Fibroblast of lung (primary cell): Measurements from ENCODE around the gene JUP. TPM values are rescaled to one million over a fixed set of nuclear protein-coding genes. Genes with fewer than 3 reads are reported as not detected.

Source experiments
- DNase-seq, 2 donors: peaks; one replicate each; pipeline versions ENCODE4 v3.0.0 to v3.0.0-alpha.2; 2010; ENCODE audit warnings: low read depth in 2 of 2
- H2AFZ ChIP-seq: 2 replicates; pipeline ENCODE4 v1.5.1; 2012; ENCODE audit warnings: low read length, control low read depth, inconsistent platforms
- H3K27ac ChIP-seq: 2 replicates; pipeline ENCODE4 v1.5.1; 2011; ENCODE audit warnings: low read length, control low read depth; ENCODE audit not compliant: insufficient read depth
- H3K27me3 ChIP-seq: 2 replicates; pipeline ENCODE4 v1.5.1; 2011; ENCODE audit warnings: mild to moderate bottlenecking, low read length; ENCODE audit not compliant: control insufficient read depth, insufficient read depth
- H3K36me3 ChIP-seq: 2 replicates; pipeline ENCODE4 v1.5.1; 2011; ENCODE audit warnings: low read length; ENCODE audit not compliant: control insufficient read depth, insufficient read depth
- H3K4me1 ChIP-seq: 2 replicates; pipeline ENCODE4 v1.5.1; 2011; ENCODE audit warnings: low read length; ENCODE audit not compliant: control insufficient read depth, insufficient read depth; ENCODE audit errors: extremely low read depth
- H3K4me2 ChIP-seq: 2 replicates; pipeline ENCODE4 v1.5.1; 2011; ENCODE audit warnings: low read length, control low read depth; ENCODE audit not compliant: insufficient read depth; ENCODE audit errors: extremely low read depth
- H3K4me3 ChIP-seq, 4 experiments: fragments of 200-600 bp in 1 of 4; sonication (generic) in 1 of 4; replicated peaks in 1 of 4; 2 replicates each; pipeline ENCODE4 v1.5.1; 2011 to 2016; ENCODE audit warnings: low read length in 4 of 4, low read depth in 3 of 4, mild to moderate bottlenecking in 3 of 4, control low read depth in 2 of 4, inconsistent platforms in 1 of 4, mixed read lengths in 1 of 4; ENCODE audit not compliant: insufficient read depth in 1 of 4; ENCODE audit errors: control extremely low read depth in 1 of 4
- H3K79me2 ChIP-seq: 2 replicates; pipeline ENCODE4 v1.5.1; 2012; ENCODE audit warnings: mild to moderate bottlenecking, low read length, inconsistent platforms; ENCODE audit not compliant: control insufficient read depth, insufficient read depth
- H3K9ac ChIP-seq: 2 replicates; pipeline ENCODE4 v1.5.1; 2011; ENCODE audit warnings: mild to moderate bottlenecking, low read length, control low read depth; ENCODE audit not compliant: insufficient read depth
- H3K9me3 ChIP-seq: 2 replicates; pipeline ENCODE4 v1.5.1; 2012; ENCODE audit warnings: low read depth, low read length; ENCODE audit not compliant: control insufficient read depth, insufficient read depth
- H4K20me1 ChIP-seq: 2 replicates; pipeline ENCODE4 v1.5.1; 2011; ENCODE audit warnings: low read length; ENCODE audit not compliant: control insufficient read depth, insufficient read depth; ENCODE audit errors: extremely low read depth
- CTCF ChIP-seq, 2 donors: IDR thresholded peaks in 1 of 2; conservative IDR thresholded peaks in 1 of 2; 1 replicate in 1 of 2; 2 replicates in 1 of 2; pipeline ENCODE4 v1.5.1; 2011 to 2012; ENCODE audit warnings: low read length in 2 of 2, control low read depth in 1 of 2, inconsistent platforms in 1 of 2, low read depth in 1 of 2, mild to moderate bottlenecking in 1 of 2
- EZH2 ChIP-seq: IDR thresholded peaks from 2 replicates; pipeline ENCODE4 v1.5.1; 2012; ENCODE audit warnings: low read length, control low read depth, mild to moderate bottlenecking; ENCODE audit errors: missing control alignments
- polyA plus RNA-seq, 2 donors: library from polyadenylated mRNA; depleted of rRNA in 1 of 2; stranded (reverse) in 1 of 2; unstranded in 1 of 2; fragments of >200 nt; gene quantifications; 2 replicates each; pipeline ENCODE4 v1.2.1, GENCODE V29; 2011 to 2012; ENCODE audit warnings: missing spikeins in 1 of 2
- total RNA-seq: library from RNA; depleted of rRNA; stranded (reverse); fragments of >200 nt; gene quantifications from 2 replicates; pipeline ENCODE4 v1.2.1, GENCODE V29; 2014

Gene JUP
- total and polyA plus RNA-seq, 2 donors (not counting 1 experiment from before 2014, with no cell fraction given) = 3.2 to 13.2 TPM

DNA sequence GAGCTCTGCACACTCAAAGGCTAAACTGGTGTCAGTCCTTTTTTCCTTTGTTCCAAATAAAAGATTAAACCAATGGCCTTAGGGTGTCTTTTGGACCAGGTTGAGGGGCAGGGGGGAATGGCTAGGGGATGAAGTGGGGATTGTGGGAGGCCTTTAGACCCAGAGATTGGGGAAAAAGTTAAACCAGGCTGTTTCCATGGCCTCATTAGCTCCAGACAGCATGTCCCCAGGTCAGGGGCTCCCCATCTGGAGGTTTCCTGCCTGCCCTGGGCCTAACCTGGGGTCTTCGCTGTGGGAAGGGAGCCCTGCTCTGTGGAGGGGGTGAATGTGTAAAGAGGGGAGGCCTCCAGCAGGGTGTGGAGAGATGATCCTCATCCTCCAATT lies 36.6 kb upstream of the JUP start:
- Histone ChIP-seq H3K9me3 (no peaks in the 10 kb centered on the region), H3K27me3 (no peaks in the 10 kb centered on the region), H3K4me1 (no peaks in the 10 kb centered on the region), H3K4me3 (no peak overlapping the region), H3K9ac (no peak overlapping the region), H3K4me2 (no peak overlapping the region), H3K79me2 (no peaks in the 10 kb centered on the region), H3K36me3 (peaks cover 20% of the 10 kb centered on the region), H2AFZ (no peak overlapping the region), H4K20me1 (no peaks in the 10 kb centered on the region), H3K27ac (no peak overlapping the region)
- no peak for DNase-seq
- TF ChIP-seq CTCF (conservative IDR thresholded peaks at IDR 0.05 in 1 of 2, IDR thresholded peaks at IDR 0.05 in 1 of 2; ENCODE audit: low read depth in 1 of 2, low read length in 2 of 2) (no peak), EZH2 (no peak)

GRCh38 chr17:41822216-41823140 lies 36.0 kb upstream of the JUP start:
- Histone ChIP-seq H3K9me3 (no peaks in the 10 kb centered on the region), H3K36me3 (peaks cover 22% of the 10 kb centered on the region), H3K9ac (no peak overlapping the region), H3K27me3 (no peaks in the 10 kb centered on the region), H3K27ac (no peak overlapping the region), H4K20me1 (no peaks in the 10 kb centered on the region), H2AFZ (no peak overlapping the region), H3K4me2 (no peak overlapping the region), H3K79me2 (no peaks in the 10 kb centered on the region), H3K4me3 (no peak overlapping the region), H3K4me1 (no peaks in the 10 kb centered on the region)
- TF ChIP-seq EZH2 (no peak), CTCF (conservative IDR thresholded peaks at IDR 0.05 in 1 of 2, IDR thresholded peaks at IDR 0.05 in 1 of 2; ENCODE audit: low read depth in 1 of 2, low read length in 2 of 2) (no peak)
- no peak for DNase-seq

DNA sequence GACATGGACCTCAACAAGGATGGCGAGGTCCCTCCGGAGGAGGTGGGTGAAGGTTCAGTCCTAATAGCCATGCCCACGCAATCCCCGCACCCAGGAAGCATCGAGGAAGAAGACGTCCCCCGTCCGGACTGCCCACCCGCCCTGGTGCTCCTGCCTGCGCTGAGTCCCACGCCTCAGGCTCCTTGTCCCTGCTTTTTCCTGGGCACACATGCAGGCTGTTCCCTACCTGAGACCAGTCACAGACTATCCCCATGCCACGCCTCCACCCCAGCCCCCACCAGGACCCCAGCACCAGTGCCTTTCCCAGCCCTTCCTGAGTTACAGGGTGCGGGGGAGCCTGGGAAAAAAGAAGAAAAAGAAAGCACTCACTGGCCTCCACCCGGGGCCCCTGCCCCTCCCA lies 35.3 kb upstream of the JUP start:
- Histone ChIP-seq H3K27ac (no peak overlapping the region), H3K4me1 (no peaks in the 10 kb centered on the region), H2AFZ (no peak overlapping the region), H3K9ac (no peak overlapping the region), H3K4me2 (no peak overlapping the region), H3K36me3 (peaks cover 26% of the 10 kb centered on the region), H3K79me2 (peaks cover 4% of the 10 kb centered on the region), H3K27me3 (no peaks in the 10 kb centered on the region), H3K9me3 (no peaks in the 10 kb centered on the region), H3K4me3 (no peak overlapping the region), H4K20me1 (no peaks in the 10 kb centered on the region)
- no peak for TF ChIP-seq EZH2
- no peak for TF ChIP-seq CTCF (conservative IDR thresholded peaks at IDR 0.05 in 1 of 2, IDR thresholded peaks at IDR 0.05 in 1 of 2; ENCODE audit: low read depth in 1 of 2, low read length in 2 of 2)
- DNase-seq = no peak
